Uterus (tissue), 4 donors: Measurements from ENCODE around the gene GALNT13. TPM values are rescaled to one million over a fixed set of nuclear protein-coding genes. Genes with fewer than 3 reads are reported as not detected.

Experiments
- DNase-seq, 2 donors: peaks; one replicate each; pipeline ENCODE4 v3.0.0-alpha.2; 2019 to 2020
- H3K27ac ChIP-seq, 2 donors: fragments of 200-600 bp; sonication (generic); 1 replicate in 1 of 2; 2 replicates in 1 of 2; pipeline ENCODE4 v1.5.1; 2016 to 2018
- H3K27me3 ChIP-seq, 2 donors: fragments of 200-600 bp; sonication (generic); one replicate each; pipeline ENCODE4 v1.5.1; 2018 to 2019; ENCODE audit warnings: control low read depth in 1 of 2
- H3K36me3 ChIP-seq, 2 donors: fragments of 200-600 bp; sonication (generic); one replicate each; pipeline ENCODE4 v1.5.1; 2019; ENCODE audit warnings: control low read depth in 1 of 2
- H3K4me1 ChIP-seq, 2 donors: fragments of 200-600 bp; sonication (generic); one replicate each; pipeline ENCODE4 v1.5.1; 2018 to 2019; ENCODE audit warnings: control low read depth in 1 of 2
- H3K4me3 ChIP-seq, 2 donors: fragments of 200-600 bp; sonication (generic); 1 replicate in 1 of 2; 2 replicates in 1 of 2; pipeline ENCODE4 v1.5.1; 2018 to 2019; ENCODE audit warnings: mild to moderate bottlenecking in 1 of 2
- H3K9me3 ChIP-seq, 2 donors: fragments of 200-600 bp; sonication (generic); one replicate each; pipeline ENCODE4 v1.5.1; 2019; ENCODE audit warnings: control low read depth in 1 of 2
- POLR2A ChIP-seq, 2 donors: fragments of 450-650 bp; IDR thresholded peaks; one replicate each; pipeline ENCODE4 v1.6.1; 2016; ENCODE audit warnings: antibody characterized with exemption in 2 of 2, mild to moderate bottlenecking in 1 of 2, moderate library complexity in 1 of 2
- intact Hi-C: fragments of 100-400 bp; cut with DNase I; formaldehyde crosslinking; loops from one replicate; pipeline ENCODE4 v1.15.1; 2023; ENCODE audit warnings: low total_unique reads
- total RNA-seq, 4 donors: library from RNA; depleted of rRNA in 3 of 4; stranded (reverse); fragments of >200 nt in 3 of 4; gene quantifications; one replicate each; pipeline versions ENCODE4 v1.1.0 to v1.2.4, GENCODE V29; 2014 to 2023
- TF ChIP-seq, protein P1 (sequence below), 4 experiments: fragments of 200-600 bp in 2 of 4; fragments of 450-650 bp in 2 of 4; sonication (generic) in 2 of 4; IDR thresholded peaks; one replicate each; pipeline ENCODE4 v1.5.1; 2016 to 2019; ENCODE audit warnings: antibody characterized with exemption in 4 of 4, mild to moderate bottlenecking in 2 of 4, moderate library complexity in 1 of 4
- donor health status: DM: yes; HTN: yes; CAD: no.

Gene GALNT13
- total RNA-seq, 4 donors from 2014 or later: 0.29 to 16.5 (median 4.1) TPM; not detected in 1

DNA sequence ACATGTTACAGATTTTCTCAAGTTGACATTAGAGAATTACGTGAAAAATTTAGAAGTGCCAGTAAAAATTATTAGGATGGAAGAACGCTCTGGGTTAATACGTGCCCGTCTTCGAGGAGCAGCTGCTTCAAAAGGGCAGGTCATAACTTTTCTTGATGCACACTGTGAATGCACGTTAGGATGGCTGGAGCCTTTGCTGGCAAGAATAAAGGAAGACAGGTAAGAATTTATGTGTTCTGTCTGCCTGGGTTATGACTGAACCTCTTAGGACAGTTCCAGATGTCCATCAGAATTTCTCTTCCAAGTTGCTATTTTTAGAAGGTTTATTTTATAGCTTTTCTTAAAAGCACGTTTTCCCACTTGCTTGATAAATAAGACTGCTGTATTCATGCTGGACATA, 371.0 kb downstream of the GALNT13 start:
- intact Hi-C loops: no loop called here
- Histone ChIP-seq H3K4me3 (no peak overlapping the region), H3K9me3 (no peaks in the 10 kb centered on the region), H3K36me3 (no peaks in the 10 kb centered on the region), H3K4me1 (no peaks in the 10 kb centered on the region), H3K27ac (no peak overlapping the region), H3K27me3 (no peaks in the 10 kb centered on the region)
- TF ChIP-seq POLR2A (IDR thresholded peaks at IDR 0.05): no peak
- TF ChIP-seq, protein P1, sequence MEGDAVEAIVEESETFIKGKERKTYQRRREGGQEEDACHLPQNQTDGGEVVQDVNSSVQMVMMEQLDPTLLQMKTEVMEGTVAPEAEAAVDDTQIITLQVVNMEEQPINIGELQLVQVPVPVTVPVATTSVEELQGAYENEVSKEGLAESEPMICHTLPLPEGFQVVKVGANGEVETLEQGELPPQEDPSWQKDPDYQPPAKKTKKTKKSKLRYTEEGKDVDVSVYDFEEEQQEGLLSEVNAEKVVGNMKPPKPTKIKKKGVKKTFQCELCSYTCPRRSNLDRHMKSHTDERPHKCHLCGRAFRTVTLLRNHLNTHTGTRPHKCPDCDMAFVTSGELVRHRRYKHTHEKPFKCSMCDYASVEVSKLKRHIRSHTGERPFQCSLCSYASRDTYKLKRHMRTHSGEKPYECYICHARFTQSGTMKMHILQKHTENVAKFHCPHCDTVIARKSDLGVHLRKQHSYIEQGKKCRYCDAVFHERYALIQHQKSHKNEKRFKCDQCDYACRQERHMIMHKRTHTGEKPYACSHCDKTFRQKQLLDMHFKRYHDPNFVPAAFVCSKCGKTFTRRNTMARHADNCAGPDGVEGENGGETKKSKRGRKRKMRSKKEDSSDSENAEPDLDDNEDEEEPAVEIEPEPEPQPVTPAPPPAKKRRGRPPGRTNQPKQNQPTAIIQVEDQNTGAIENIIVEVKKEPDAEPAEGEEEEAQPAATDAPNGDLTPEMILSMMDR (IDR thresholded peaks at IDR 0.05): no peak
- no peak for DNase-seq

DNA sequence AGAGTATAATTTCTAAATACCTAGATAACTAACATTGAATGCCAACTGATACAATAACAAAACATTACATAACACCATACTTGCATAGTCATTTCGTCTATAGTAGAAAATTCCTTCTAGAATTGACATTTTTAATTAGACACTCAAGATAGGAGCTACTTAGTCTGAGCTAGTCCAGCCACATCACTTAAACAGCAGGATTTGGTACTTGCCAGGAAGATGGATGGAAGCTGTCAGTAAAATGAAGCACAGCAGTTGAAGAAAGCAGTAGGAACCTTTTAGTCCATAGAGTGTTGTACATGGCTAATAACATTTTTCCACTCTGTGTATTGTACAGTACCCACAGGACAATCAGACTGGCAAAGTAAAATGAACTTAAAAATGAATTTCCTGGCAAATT, 372.0 kb downstream of the GALNT13 start:
- H3K27ac ChIP-seq: no peak overlapping the region
- no peak for TF ChIP-seq POLR2A (IDR thresholded peaks at IDR 0.05)
- TF ChIP-seq, protein P1 (IDR thresholded peaks at IDR 0.05): no peak
- no peaks in the 10 kb centered on the region for H3K9me3 ChIP-seq
- H3K4me3 ChIP-seq: no peak overlapping the region
- no peaks in the 10 kb centered on the region for H3K36me3 ChIP-seq
- no peak for DNase-seq
- intact Hi-C loops: no loop called here
- no peaks in the 10 kb centered on the region for H3K27me3 ChIP-seq
- H3K4me1 ChIP-seq: no peaks in the 10 kb centered on the region

DNA sequence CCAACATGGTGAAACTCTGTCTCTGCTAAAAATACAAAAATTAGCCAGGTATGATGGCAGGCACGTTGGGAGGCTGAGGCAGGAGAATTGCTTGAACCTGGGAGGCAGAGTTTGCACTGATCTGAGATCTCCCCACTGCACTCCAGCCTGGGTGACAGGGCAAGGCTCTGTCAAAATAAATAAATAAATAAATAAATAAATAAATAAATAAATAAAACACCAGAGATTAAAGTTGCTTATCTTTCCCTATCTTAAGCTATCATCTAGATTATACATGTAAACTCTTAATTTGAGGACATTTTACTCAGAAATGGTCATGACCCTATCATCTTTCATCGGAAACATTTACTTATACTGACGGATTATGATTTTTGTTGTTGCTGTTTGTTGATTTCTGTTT, 373.2 kb downstream of the GALNT13 start:
- no peak for TF ChIP-seq POLR2A (IDR thresholded peaks at IDR 0.05)
- TF ChIP-seq, protein P1 (IDR thresholded peaks at IDR 0.05): no peak
- no peaks in the 10 kb centered on the region for H3K36me3 ChIP-seq

DNA sequence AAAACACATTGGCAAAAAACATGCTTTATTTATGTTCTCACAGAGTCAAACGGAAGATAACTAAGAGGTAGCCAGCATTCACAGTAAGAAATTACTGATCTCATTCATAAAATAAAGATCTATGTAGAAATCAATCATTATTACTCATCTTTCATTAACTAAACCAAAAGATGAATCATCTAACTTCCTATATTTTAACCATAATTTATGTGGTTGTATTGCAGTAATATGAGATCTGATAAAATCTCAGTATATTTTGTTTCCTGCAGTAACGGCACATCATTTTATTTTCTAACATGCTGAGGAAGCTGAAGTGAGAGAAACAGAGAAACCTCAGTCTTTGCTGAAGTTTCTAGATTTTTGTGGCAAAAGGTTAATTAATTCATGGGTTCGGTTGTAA, 375.8 kb downstream of the GALNT13 start:
- Histone ChIP-seq H3K27me3 (no peaks in the 10 kb centered on the region), H3K4me1 (no peaks in the 10 kb centered on the region), H3K27ac (no peak overlapping the region), H3K4me3 (no peak overlapping the region), H3K9me3 (no peaks in the 10 kb centered on the region), H3K36me3 (no peaks in the 10 kb centered on the region)
- TF ChIP-seq, protein P1 (IDR thresholded peaks at IDR 0.05): no peak
- TF ChIP-seq POLR2A (IDR thresholded peaks at IDR 0.05): no peak
- DNase-seq: no peak
- intact Hi-C loops: no loop called here

More for the DNA sequence above, 373.2 kb downstream of the GALNT13 start:
- no peaks in the 10 kb centered on the region for H3K4me1 ChIP-seq
- no peaks in the 10 kb centered on the region for H3K9me3 ChIP-seq
- intact Hi-C loops: no loop called here
- H3K27me3 ChIP-seq: no peaks in the 10 kb centered on the region
- H3K4me3 ChIP-seq: no peak overlapping the region
- no peak for DNase-seq
- no peak overlapping the region for H3K27ac ChIP-seq

DNA sequence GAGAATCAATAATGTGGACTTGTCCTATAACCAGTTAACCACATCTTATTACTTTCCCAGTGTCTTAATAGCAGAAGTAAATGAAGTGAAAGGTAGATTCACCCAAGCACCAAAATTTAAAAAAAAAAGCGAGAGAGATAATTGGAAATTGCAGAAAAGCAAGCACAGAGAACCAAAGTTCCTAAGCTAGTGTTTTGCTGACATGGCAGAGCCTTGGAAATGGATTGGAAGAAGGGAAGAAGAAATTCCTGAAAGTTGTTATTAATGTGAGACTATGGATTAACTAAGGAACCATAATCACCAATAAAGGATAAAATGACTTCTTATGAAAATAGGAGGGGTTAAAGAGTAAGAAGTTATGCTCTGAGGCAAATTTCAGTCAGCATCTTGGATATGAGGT, 384.4 kb downstream of the GALNT13 start:
- intact Hi-C loops: no loop called here
- DNase-seq: no peak
- Histone ChIP-seq H3K4me1 (no peaks in the 10 kb centered on the region), H3K9me3 (no peaks in the 10 kb centered on the region), H3K27ac (no peak overlapping the region), H3K4me3 (no peak overlapping the region), H3K27me3 (no peaks in the 10 kb centered on the region), H3K36me3 (no peaks in the 10 kb centered on the region)
- TF ChIP-seq, protein P1 (IDR thresholded peaks at IDR 0.05): no peak
- no peak for TF ChIP-seq POLR2A (IDR thresholded peaks at IDR 0.05)
